PFSK-1 (cell line): Measurements from ENCODE around the gene MYOF.

Experiments
- FOXP2 ChIP-seq: optimal IDR thresholded peaks from 2 replicates; pipeline ENCODE3; 2011; ENCODE audit warnings: borderline replicate concordance, control low read depth, inconsistent platforms; ENCODE audit not compliant: insufficient read depth; ENCODE audit errors: extremely low read length, extremely low read depth
- POLR2AphosphoS5 ChIP-seq: IDR thresholded peaks from 2 replicates; pipeline ENCODE4 v1.6.1; 2012; ENCODE audit warnings: low read depth, mild to moderate bottlenecking, control low read depth, low read length, moderate library complexity
- SIN3A ChIP-seq: IDR thresholded peaks from 2 replicates; pipeline ENCODE4 v1.6.1; 2012; ENCODE audit warnings: mild to moderate bottlenecking, low read length, moderate library complexity, borderline replicate concordance; ENCODE audit not compliant: insufficient read depth
- TAF1 ChIP-seq: IDR thresholded peaks from 2 replicates; pipeline ENCODE4 v1.6.1; 2012; ENCODE audit warnings: low read length, control low read depth, borderline replicate concordance; ENCODE audit not compliant: insufficient read depth
- TF ChIP-seq, protein P1 (sequence below), 2 experiments: IDR thresholded peaks; 2 replicates each; pipeline versions ENCODE4 v1.6.1 to v1.8.0; 2011 to 2012; ENCODE audit warnings: low read depth in 2 of 2, low read length in 2 of 2, control low read depth in 1 of 2, inconsistent platforms in 1 of 2, mild to moderate bottlenecking in 1 of 2, moderate library complexity in 1 of 2; ENCODE audit not compliant: insufficient read depth in 1 of 2

Gene MYOF

DNA sequence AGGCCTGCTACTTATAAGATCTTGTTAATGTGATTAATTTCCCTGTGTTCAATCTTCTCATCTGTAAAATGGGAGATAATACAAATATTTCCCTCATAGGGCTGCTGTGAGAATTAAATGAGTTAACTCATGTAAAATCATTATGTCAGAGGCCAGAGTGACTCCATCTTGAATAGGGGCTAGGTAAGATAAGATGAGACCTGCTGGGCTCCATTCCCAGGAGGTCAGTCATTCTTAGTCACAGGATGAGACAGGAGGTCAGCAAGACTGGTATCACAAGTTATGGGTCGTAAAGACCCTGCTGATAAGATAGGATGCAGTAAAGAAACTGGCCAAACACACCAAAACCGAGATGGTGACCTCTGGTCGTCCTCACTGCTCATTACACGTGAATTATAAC, 207.7 kb downstream of the MYOF start:
- TF ChIP-seq, protein P1, sequence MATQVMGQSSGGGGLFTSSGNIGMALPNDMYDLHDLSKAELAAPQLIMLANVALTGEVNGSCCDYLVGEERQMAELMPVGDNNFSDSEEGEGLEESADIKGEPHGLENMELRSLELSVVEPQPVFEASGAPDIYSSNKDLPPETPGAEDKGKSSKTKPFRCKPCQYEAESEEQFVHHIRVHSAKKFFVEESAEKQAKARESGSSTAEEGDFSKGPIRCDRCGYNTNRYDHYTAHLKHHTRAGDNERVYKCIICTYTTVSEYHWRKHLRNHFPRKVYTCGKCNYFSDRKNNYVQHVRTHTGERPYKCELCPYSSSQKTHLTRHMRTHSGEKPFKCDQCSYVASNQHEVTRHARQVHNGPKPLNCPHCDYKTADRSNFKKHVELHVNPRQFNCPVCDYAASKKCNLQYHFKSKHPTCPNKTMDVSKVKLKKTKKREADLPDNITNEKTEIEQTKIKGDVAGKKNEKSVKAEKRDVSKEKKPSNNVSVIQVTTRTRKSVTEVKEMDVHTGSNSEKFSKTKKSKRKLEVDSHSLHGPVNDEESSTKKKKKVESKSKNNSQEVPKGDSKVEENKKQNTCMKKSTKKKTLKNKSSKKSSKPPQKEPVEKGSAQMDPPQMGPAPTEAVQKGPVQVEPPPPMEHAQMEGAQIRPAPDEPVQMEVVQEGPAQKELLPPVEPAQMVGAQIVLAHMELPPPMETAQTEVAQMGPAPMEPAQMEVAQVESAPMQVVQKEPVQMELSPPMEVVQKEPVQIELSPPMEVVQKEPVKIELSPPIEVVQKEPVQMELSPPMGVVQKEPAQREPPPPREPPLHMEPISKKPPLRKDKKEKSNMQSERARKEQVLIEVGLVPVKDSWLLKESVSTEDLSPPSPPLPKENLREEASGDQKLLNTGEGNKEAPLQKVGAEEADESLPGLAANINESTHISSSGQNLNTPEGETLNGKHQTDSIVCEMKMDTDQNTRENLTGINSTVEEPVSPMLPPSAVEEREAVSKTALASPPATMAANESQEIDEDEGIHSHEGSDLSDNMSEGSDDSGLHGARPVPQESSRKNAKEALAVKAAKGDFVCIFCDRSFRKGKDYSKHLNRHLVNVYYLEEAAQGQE (IDR thresholded peaks at IDR 0.05; ENCODE audit: insufficient read depth in 1 of 2, low read depth in 2 of 2, low read length in 2 of 2) = no peak
- TF ChIP-seq SIN3A = no peak
- no peak for TF ChIP-seq TAF1
- TF ChIP-seq POLR2AphosphoS5 = no peak
- no peak for TF ChIP-seq FOXP2

DNA sequence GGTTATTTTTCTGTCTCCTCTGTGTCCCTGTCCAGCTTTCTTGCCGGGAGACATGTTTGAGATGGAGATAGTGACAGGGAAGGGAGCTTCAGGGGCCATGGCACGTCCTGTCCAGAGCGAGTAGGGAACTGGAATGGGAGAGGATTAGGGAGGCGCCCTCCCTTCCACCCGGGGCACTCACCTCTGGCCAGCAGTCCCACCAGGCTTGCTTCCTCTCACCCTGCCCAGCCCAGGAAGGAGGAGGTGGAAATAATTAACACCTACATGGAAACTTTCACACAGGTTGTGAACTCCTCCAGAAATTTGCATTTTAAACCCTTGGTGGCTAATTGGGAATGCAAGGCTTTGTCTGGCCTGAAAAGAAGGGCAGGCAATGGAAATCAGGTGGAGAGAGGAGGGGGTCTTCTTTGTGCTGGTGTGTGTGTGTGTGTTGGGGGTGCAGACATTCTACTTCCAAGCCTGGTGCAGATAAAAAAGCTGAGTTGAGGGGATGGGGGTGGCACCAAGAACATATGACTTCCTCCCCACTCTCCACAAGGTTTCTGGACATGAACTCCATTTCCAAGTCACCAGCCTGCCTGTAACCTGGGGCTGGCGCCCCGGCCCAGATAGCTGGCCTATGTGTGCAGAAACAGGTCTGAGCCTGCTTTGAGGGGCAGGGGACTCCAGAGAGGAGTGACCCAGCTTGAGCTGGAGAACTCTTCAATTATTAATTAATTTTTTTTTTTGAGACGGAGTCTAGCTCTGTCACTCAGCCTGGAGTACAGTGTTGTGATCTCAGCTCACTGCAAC, 209.1 kb downstream of the MYOF start:
- TF ChIP-seq SIN3A = no peak
- TF ChIP-seq TAF1 = no peak
- no peak for TF ChIP-seq POLR2AphosphoS5
- TF ChIP-seq, protein P1 (IDR thresholded peaks at IDR 0.05; ENCODE audit: insufficient read depth in 1 of 2, low read depth in 2 of 2, low read length in 2 of 2) = no peak
- TF ChIP-seq FOXP2 = no peak

DNA sequence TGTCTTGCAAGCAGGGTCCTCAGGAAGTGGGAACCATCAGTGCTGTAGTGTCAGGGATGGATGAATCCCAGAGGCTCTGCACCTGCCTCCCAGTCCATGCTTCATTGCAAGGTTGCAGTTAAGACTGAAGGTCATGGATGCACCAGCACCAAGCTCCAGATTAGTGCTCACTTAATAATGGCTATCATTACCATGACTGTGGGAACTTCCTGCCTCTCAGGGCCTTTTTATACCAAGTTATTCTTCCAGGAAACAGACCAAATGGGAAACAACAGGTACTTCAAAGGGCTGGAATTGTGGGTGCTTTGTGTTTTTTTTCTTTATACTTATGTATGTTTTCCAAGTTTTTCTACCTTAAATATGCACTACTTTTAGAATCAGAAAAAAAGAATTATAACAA, 210.8 kb downstream of the MYOF start:
- TF ChIP-seq POLR2AphosphoS5 = no peak
- TF ChIP-seq TAF1 = no peak
- TF ChIP-seq SIN3A = no peak
- TF ChIP-seq, protein P1 (IDR thresholded peaks at IDR 0.05; ENCODE audit: insufficient read depth in 1 of 2, low read depth in 2 of 2, low read length in 2 of 2) = no peak
- TF ChIP-seq FOXP2 = no peak

DNA sequence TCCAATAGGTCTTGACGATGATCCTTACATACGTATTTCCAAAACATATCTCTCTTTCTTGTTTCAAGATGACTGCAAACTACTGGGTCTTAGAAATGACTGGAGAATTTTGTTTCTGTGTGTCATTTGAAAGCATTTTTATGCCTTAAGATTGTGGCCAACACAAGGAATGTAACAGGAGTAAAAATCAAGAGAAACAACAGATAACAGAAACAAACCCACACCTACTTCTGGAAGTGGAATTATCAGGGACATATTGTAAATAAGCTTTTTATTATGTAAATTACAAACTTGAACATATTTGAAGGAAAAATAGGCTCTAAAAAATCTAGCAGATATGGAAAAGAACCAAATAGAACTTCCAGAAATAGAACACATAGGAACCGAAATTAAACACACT, 212.9 kb downstream of the MYOF start:
- no peak for TF ChIP-seq FOXP2
- TF ChIP-seq, protein P1 (IDR thresholded peaks at IDR 0.05; ENCODE audit: insufficient read depth in 1 of 2, low read depth in 2 of 2, low read length in 2 of 2) = no peak

DNA sequence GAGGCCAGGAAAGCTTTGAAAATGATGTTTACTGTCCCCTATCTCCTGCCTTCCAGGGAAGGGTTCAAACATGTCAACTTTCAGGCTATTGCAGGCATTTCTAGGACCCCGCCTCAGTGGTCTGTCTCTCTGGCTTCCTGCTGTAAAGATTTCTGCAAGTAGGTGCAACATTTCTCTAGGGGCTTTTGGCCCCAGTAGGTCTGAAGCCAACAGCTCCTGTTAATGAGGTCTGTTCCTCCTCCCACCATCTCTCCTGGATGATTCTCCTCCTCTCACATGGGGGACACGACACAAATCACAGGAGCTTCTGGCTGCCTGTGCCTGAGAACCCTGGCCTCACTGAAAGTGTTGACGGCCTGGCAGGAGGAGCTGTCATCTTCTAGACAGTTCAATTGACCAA, 214.1 kb downstream of the MYOF start:
- TF ChIP-seq TAF1 = no peak
- no peak for TF ChIP-seq FOXP2
- TF ChIP-seq POLR2AphosphoS5 = no peak
- TF ChIP-seq, protein P1 (IDR thresholded peaks at IDR 0.05; ENCODE audit: insufficient read depth in 1 of 2, low read depth in 2 of 2, low read length in 2 of 2) = no peak
- no peak for TF ChIP-seq SIN3A
